8988T (cell line): ENCODE results near the gene NDST3.

Experiments
- DNase-seq: peaks from one replicate; pipeline ENCODE4 v3.0.0; 2011

NDST3 gene

GRCh38 chr4:118034053-118034785 is at the start of gene NDST3:
NDST3 (plus strand) TSS chr4:118034486; CDS start chr4:118053911, 19,425 bp downstream.
- DNase-seq, result peak; percentile 56

DNA sequence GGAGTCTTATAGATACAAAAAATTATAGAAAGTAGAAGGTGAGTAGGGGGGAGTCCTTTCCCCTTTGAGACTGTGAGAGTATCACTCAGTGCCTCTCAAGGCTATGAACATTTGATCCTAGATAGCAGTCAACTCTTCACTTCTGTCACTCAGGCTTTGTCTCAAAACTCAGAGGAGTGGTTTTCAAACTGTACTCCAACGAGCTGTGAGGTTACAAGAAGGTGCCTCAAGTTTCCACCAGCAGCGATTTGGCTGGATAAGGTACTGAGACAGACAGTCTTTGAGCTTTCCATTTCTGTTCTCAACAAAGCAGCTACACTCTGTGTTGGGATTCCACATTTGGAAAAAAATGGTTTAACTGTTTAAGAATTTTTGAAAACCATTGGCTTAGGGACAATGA is 48.0 kb upstream of the NDST3 start:
- DNase-seq, result no peak

DNA sequence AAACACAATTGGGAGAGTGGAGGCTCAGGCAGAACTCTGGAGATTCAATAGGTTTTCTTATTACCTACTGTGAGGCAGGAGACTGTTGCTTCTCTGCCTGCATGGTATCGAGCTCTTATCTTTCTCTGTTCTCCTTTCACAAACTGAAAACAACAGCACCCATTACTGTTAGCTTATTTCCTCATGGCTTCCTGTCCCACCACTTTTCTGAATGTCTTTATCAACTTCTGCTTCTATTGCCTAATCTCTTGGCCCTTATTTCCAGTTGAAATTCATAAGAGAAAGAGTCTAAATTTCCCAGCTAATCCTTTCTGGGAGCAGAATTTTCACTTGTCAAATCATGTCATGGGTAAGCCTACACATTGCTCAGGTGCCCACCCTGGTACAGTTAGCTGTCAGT is 46.8 kb upstream of the NDST3 start:
- no peak for DNase-seq

- DNase-seq, result no peak
These were observed 37.4 kb upstream of the NDST3 start for GRCh38 chr4:117996891-117997290.

GRCh38 chr4:118004088-118004487 is 30.2 kb upstream of the NDST3 start:
- no peak for DNase-seq

GRCh38 chr4:118005883-118006282 is 28.4 kb upstream of the NDST3 start:
- DNase-seq, result no peak

- no peak for DNase-seq
These were observed 22.1 kb upstream of the NDST3 start for GRCh38 chr4:118012142-118012541.

DNA sequence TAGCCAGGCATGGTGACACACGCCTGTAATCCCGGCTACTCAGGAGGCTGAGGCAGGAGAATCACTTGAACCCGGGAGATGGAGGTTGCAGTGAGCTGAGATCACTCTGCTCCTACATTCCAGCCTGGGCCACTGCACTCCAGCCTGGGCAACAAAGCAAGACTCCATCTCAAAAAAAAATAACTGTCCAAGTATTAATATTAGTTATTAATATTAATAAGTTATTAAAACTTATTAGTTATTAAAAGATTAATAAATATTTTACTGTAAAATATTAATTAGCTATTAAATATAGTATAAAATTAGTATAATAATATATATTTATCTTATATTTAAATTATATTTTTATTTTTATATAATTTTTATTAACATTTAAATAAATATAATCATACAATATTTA is 19.5 kb upstream of the NDST3 start:
- no peak for DNase-seq

- no peak for DNase-seq
These were observed 15.7 kb upstream of the NDST3 start for GRCh38 chr4:118018381-118019145.

- no peak for DNase-seq
These were observed 7.5 kb upstream of the NDST3 start for GRCh38 chr4:118026806-118027205.

GRCh38 chr4:118029224-118029623 is 5.1 kb upstream of the NDST3 start:
- DNase-seq, result no peak

GRCh38 chr4:118032691-118033090 is 1.6 kb upstream of the NDST3 start:
- no peak for DNase-seq

DNA sequence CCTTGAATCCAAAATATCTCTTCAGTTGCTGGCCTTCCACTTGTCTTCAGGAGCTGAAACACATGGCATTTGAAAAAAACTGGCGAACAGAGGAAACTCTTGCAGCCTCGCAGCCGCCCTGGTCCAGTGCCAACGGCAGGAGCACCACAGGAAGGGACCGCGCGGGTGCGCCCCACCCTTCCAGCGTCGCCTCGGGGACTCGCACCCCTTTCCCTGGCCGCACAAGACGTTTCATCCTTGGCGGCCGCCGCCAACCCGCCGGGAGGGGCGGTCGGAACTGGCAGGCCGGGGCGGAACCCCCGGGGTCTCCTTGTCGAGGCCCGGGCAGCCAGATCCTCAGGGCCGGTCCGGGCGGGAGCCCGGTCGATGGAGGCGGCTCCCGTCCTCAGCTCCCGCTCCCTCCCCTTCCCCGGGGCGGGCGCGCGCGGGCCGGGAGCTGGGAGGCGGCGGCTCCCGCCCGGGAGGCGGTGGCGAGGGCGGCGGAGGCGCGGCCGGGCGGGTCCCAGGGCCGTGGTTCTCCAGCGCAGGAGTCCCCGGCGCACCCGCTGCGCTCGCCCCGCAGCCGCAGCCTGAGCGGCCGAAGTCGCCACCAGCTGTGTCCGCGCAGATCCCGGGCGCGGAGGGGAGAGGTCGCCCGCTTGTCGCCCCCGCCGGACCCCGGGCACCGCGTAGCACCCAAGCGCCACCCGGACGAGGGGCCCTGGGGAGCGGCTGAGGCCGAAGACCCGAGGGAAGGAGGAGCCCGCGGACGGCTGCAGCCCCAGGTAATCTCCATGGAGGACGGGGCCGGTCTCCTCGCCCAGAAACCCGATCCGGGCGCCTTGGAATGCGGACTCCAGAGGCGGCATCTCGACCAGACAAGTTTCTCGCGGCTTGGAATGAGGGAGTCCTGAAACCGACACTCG is 886 bp upstream of the NDST3 start:
- DNase-seq, result peak; percentile 46

- no peak for DNase-seq
These were observed 1.0 kb downstream of the NDST3 start for GRCh38 chr4:118035309-118035708.

DNA sequence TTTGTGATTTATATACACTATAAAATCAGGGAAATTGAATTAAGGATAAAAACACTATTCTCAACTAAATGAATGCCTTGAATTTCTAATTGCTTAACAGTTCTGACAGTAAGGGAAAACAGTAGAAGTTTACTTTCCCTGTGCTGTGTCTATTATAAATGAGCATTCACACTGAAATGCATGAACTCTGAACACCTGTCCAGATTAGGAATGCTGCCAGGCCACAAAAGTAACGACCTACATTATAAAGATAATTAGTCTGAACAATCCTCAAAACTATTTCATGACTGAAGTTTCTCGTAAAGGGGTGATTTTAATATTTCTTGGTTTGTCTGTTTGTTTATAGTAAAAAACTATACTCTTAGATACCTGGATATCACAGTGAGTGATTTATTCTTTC is 2.0 kb downstream of the NDST3 start:
- no peak for DNase-seq

DNA sequence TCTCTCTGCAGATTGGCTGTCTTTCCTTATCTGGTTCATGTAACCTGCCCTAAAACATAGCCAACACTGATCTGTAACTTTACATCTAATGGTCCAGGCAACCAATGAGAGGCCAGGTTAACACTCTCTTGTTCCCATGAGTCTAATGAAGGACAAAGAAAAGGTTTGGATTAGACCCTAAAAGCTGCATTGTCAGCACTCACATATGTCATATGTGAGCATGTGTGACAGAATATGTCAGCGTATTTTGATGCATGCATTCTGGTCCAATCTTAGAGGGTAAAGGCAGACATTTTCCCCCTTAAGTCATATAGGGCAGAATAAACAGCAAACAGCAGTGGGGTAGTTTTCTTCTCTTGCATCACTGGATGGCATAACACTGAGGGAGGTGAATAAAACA is 3.7 kb downstream of the NDST3 start:
- no peak for DNase-seq

- DNase-seq, result no peak
These were observed 12.0 kb downstream of the NDST3 start for GRCh38 chr4:118046323-118046722.

DNA sequence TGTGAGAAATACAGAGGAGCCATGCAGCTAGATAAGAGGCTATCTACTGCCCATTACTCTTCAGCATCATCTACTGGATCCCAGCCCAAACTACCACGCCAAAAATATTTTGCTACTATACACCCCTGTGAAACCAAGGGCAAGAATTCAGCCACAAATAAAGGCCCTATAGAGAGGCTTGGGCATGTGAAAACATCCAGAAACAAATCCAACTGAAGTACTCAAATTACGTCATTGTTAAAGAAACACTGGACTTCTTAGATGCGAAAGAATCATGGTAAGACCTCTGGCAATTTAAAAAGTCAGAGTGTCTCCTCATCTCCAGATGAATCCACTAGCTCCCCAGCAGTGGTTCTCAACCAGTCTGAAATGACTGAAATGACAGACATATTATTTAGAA is 12.8 kb downstream of the NDST3 start:
- DNase-seq, result no peak

GRCh38 chr4:118058955-118059354 is 24.7 kb downstream of the NDST3 start:
- no peak for DNase-seq

DNA sequence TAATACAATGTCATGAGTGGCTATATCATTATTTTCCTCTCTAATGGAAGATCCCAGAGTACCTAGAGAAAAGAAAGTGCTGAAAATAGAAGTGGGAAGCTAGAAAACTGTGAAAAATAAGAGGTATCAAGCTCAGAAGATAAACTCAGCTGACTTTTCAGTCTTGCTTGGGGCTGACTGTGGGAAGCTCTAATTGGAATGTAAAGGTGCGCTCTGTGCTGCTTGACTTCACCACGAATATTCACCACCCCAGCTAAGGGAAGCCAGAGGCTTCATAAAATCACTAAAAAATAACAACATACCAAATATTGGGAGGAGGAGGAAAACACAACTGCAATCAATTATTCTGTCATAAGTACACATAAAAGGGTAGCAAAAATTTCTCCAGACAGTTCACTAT is 25.1 kb downstream of the NDST3 start:
- no peak for DNase-seq

- no peak for DNase-seq
These were observed 42.9 kb downstream of the NDST3 start for GRCh38 chr4:118076958-118077766.

DNA sequence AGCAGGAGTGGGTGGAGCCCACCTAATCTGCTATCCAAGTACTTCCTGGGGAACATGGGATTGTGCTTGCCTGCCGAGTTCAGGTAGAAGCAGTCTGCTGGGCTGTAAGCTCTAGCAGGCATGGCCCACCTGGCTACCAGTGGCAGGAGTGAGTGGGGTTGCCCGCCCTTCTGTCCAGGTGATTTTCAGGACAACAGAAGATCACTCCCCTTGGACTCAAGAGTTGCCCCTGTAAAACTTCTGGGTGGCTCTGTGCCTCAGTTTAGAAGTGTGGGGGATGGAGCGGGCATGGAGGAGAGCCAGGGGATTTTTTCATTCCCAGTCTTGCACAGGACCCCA is 43.5 kb downstream of the NDST3 start:
- no peak for DNase-seq

DNA sequence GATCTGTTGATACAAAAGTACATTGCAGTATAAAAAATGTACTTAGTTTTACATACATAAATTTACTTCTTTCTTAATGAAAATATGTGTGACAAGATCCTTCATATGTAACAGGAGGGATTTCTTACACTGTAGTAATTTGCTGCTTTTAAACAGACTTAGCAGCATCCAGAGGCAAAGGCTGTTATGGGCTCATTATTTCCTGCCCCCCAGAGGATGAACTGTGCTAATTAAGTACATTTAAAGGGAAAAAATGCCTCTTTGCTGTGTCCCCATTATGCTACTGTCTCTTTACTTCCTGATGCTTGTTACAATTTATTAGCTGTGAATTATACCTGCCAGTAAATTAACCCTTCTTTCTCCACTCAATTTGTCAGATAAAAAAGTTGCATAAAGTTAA is 47.1 kb downstream of the NDST3 start:
- no peak for DNase-seq
